ENCODE data around the gene USP35. TPM values are rescaled to one million over a fixed set of nuclear protein-coding genes. Genes with fewer than 3 reads are reported as not detected.
A peak's percentile ranks its signal among the peaks of the same experiment; 100 is the strongest.

USP35 gene
- total and polyA plus RNA-seq, 7 donors: 1.3 to 7.1 (median 3.3) TPM

- TF ChIP-seq CTCF (IDR thresholded peaks at IDR 0.05): no peak
- no peaks in the 10 kb centered on the region for H3K36me3 ChIP-seq (ENCODE audit: insufficient read depth in 1 of 2, low read depth in 1 of 2)
- H3K4me3 ChIP-seq: no peak overlapping the region
- no peak for DNase-seq
- no peak for ATAC-seq
- no peaks in the 10 kb centered on the region for H3K27me3 ChIP-seq (ENCODE audit: insufficient read depth in 3 of 3, low read length in 2 of 3)
- no peaks in the 10 kb centered on the region for H3K4me1 ChIP-seq
- H3K27ac ChIP-seq: no peak overlapping the region
- H3K9me3 ChIP-seq: peaks cover 3% of the 10 kb centered on the region
- intact Hi-C loops (cut with DNase I): no loop called here
Observed at GRCh38 chr11:78241475-78241874, 52.8 kb downstream of the USP35 start.

GRCh38 chr11:78244080-78244479 lies 55.4 kb downstream of the USP35 start:
- Histone ChIP-seq H3K27ac (no peak overlapping the region), H3K36me3 (ENCODE audit: insufficient read depth in 1 of 2, low read depth in 1 of 2) (no peaks in the 10 kb centered on the region), H3K4me1 (no peaks in the 10 kb centered on the region), H3K9me3 (no peaks in the 10 kb centered on the region), H3K4me3 (no peak overlapping the region), H3K27me3 (ENCODE audit: insufficient read depth in 3 of 3, low read length in 2 of 3) (no peaks in the 10 kb centered on the region)
- DNase-seq (no peak), ATAC-seq (peak in 2 of 4 donors; percentile 41 to 59)
- intact Hi-C loops (cut with DNase I): no loop called here
- no peak for TF ChIP-seq CTCF (IDR thresholded peaks at IDR 0.05)
- WGBS, 3 donors: 12 to 18% (median 14%) methylated on average over 2 of the region's 2 CpGs

GRCh38 chr11:78244546-78245255 lies 56.0 kb downstream of the USP35 start:
- H3K27ac ChIP-seq: no peak overlapping the region
- no peak for TF ChIP-seq CTCF (IDR thresholded peaks at IDR 0.05)
- intact Hi-C loops (cut with DNase I): no loop called here
- H3K9me3 ChIP-seq: no peaks in the 10 kb centered on the region
- DNase-seq (no peak), ATAC-seq (no peak)
- no peaks in the 10 kb centered on the region for H3K36me3 ChIP-seq (ENCODE audit: insufficient read depth in 1 of 2, low read depth in 1 of 2)
- H3K4me1 ChIP-seq: no peaks in the 10 kb centered on the region
- 40 to 50% (median 43%) methylated on average over 4 of the region's 4 CpGs for WGBS, 3 donors
- no peak overlapping the region for H3K4me3 ChIP-seq
- no peaks in the 10 kb centered on the region for H3K27me3 ChIP-seq (ENCODE audit: insufficient read depth in 3 of 3, low read length in 2 of 3)

- ATAC-seq (no peak), DNase-seq (no peak)
- WGBS, 3 donors: 96 to 97% (median 97%) methylated on average over 3 of the region's 3 CpGs
- Histone ChIP-seq H3K27me3 (ENCODE audit: insufficient read depth in 3 of 3, low read length in 2 of 3) (no peaks in the 10 kb centered on the region), H3K4me1 (no peaks in the 10 kb centered on the region), H3K27ac (no peak overlapping the region), H3K36me3 (ENCODE audit: insufficient read depth in 1 of 2, low read depth in 1 of 2) (no peaks in the 10 kb centered on the region), H3K9me3 (no peaks in the 10 kb centered on the region), H3K4me3 (no peak overlapping the region)
- no peak for TF ChIP-seq CTCF (IDR thresholded peaks at IDR 0.05)
- intact Hi-C loops (cut with DNase I): no loop called here
Observed at GRCh38 chr11:78248191-78248590, 59.5 kb downstream of the USP35 start.

GRCh38 chr11:78248903-78249302 lies 60.2 kb downstream of the USP35 start:
- Histone ChIP-seq H3K4me1 (no peaks in the 10 kb centered on the region), H3K27me3 (ENCODE audit: insufficient read depth in 3 of 3, low read length in 2 of 3) (no peaks in the 10 kb centered on the region), H3K36me3 (ENCODE audit: insufficient read depth in 1 of 2, low read depth in 1 of 2) (no peaks in the 10 kb centered on the region), H3K4me3 (no peak overlapping the region), H3K9me3 (no peaks in the 10 kb centered on the region), H3K27ac (no peak overlapping the region)
- no peak for TF ChIP-seq CTCF (IDR thresholded peaks at IDR 0.05)
- DNase-seq (no peak), ATAC-seq (no peak)
- intact Hi-C loops (cut with DNase I): no loop called here
